HCT116 (cell line): ENCODE results near the gene KRT2.

ENCODE experiments used
- CTCF ChIP-seq, 3 experiments: fragments of 200-600 bp in 1 of 3; sonication (generic) in 1 of 3; IDR thresholded peaks in 2 of 3; conservative IDR thresholded peaks in 1 of 3; 2 replicates each; pipeline ENCODE4 v1.5.1; 2012 to 2017; ENCODE audit warnings: low read depth in 2 of 3, low read length in 2 of 3, antibody characterized with exemption in 1 of 3, borderline replicate concordance in 1 of 3, control low read depth in 1 of 3, mild to moderate bottlenecking in 1 of 3, mixed read lengths in 1 of 3, mixed run types in 1 of 3, moderate library complexity in 1 of 3; ENCODE audit not compliant: insufficient read depth in 1 of 3
- ELF1 ChIP-seq: IDR thresholded peaks from 2 replicates; pipeline ENCODE4 v1.6.1; 2012; ENCODE audit warnings: low read depth, borderline replicate concordance
- EZH2 ChIP-seq: fragments of 200-600 bp; sonication (generic); IDR thresholded peaks from 2 replicates; pipeline ENCODE4 v1.6.1; 2017; ENCODE audit warnings: antibody characterized with exemption, mixed run types
- EZH2phosphoT487 ChIP-seq: fragments of 200-600 bp; IDR thresholded peaks from 2 replicates; pipeline ENCODE4 v1.6.1; 2018; ENCODE audit warnings: antibody characterized with exemption, borderline replicate concordance
- FOSL1 ChIP-seq: IDR thresholded peaks from 2 replicates; pipeline ENCODE4 v1.6.1; 2012; ENCODE audit warnings: low read depth
- JUND ChIP-seq: IDR thresholded peaks from 2 replicates; pipeline ENCODE4 v1.6.1; 2012
- MAX ChIP-seq: IDR thresholded peaks from 2 replicates; pipeline ENCODE4 v1.6.1; 2012
- POLR2A ChIP-seq: IDR thresholded peaks from 2 replicates; pipeline ENCODE4 v1.7.0; 2011; ENCODE audit warnings: borderline replicate concordance; ENCODE audit not compliant: insufficient read depth, insufficient read length; ENCODE audit errors: extremely low read depth
- RAD21 ChIP-seq: IDR thresholded peaks from 2 replicates; pipeline ENCODE4 v1.6.1; 2012; ENCODE audit warnings: low read depth, mild to moderate bottlenecking
- SIN3A ChIP-seq: IDR thresholded peaks from 2 replicates; pipeline ENCODE4 v1.6.1; 2012; ENCODE audit warnings: low read depth
- SP1 ChIP-seq: IDR thresholded peaks from 2 replicates; pipeline ENCODE4 v1.6.1; 2012; ENCODE audit warnings: low read depth
- SRF ChIP-seq: IDR thresholded peaks from 2 replicates; pipeline ENCODE4 v1.6.1; 2012; ENCODE audit warnings: low read depth
- YY1 ChIP-seq: IDR thresholded peaks from 2 replicates; pipeline ENCODE4 v1.6.1; 2011; ENCODE audit warnings: low read length, low read depth, moderate library complexity, mild to moderate bottlenecking; ENCODE audit not compliant: insufficient replicate concordance; ENCODE audit errors: extremely low read depth
- ZNF274 ChIP-seq: fragments of 200-500 bp; sonication (Bioruptor generic); IDR thresholded peaks from 2 replicates; pipeline ENCODE4 v1.6.1; 2014; ENCODE audit warnings: mild to moderate bottlenecking, low read depth, low read length, inconsistent platforms

- no peak for TF ChIP-seq EZH2phosphoT487
- TF ChIP-seq ZNF274 = no peak
- no peak for TF ChIP-seq CTCF (IDR thresholded peaks at IDR 0.05 in 2 of 3, conservative IDR thresholded peaks at IDR 0.05 in 1 of 3; ENCODE audit: borderline replicate concordance in 1 of 3, insufficient read depth in 1 of 3, low read depth in 2 of 3, low read length in 2 of 3)
- no peak for TF ChIP-seq FOSL1
- TF ChIP-seq MAX = no peak
- TF ChIP-seq POLR2A = no peak
- TF ChIP-seq SP1 = no peak
- no peak for TF ChIP-seq EZH2
- TF ChIP-seq SIN3A = no peak
- TF ChIP-seq YY1 = no peak
- TF ChIP-seq RAD21 = no peak
- TF ChIP-seq SRF = no peak
- no peak for TF ChIP-seq JUND
- no peak for TF ChIP-seq ELF1
Measured at GRCh38 chr12:52627395-52628110, 24.5 kb downstream of the KRT2 start.
